Endothelial cell of umbilical vein (primary cell): ENCODE data around the gene DIP2C. TPM values are rescaled to one million over a fixed set of nuclear protein-coding genes. Genes with fewer than 3 reads are reported as not detected.

Experiments
- BruUV-seq: library from RNA; stranded (reverse); fragments of 400-500 nt; replicated peaks from 2 replicates; lab custom pipeline; 2021; lab: Mats Ljungman, UMichigan
- CTCF ChIA-PET: fragments of 300-600, 350-600 bp; sonication (Branson Sonifier 250); formaldehyde crosslinking; loops from one replicate; lab custom pipeline; 2021; ENCODE audit warnings: antibody characterized with exemption, inconsistent platforms; lab: Charles Lee
- POLR2A ChIA-PET: fragments of 300-600, 350-600 bp; sonication (Branson Sonifier 250); formaldehyde crosslinking; loops from one replicate; lab custom pipeline; 2021; ENCODE audit warnings: antibody characterized with exemption, inconsistent platforms; lab: Charles Lee
- DNase-seq: peaks from one replicate; pipeline ENCODE4 v3.0.0-alpha.2; 2011; ENCODE audit warnings: low read depth, low spot score
- FAIRE-seq: peaks from 2 replicates; lab custom pipeline; 2011; peaks lifted over from hg19 to GRCh38; lab: Jason Lieb, UNC
- H2AFZ ChIP-seq: 2 replicates; pipeline ENCODE4 v1.6.0; 2012; ENCODE audit warnings: low read depth, low read length, control low read depth, inconsistent platforms
- H3K27ac ChIP-seq: 2 replicates; pipeline ENCODE4 v1.5.1; 2011; ENCODE audit warnings: low read depth, mild to moderate bottlenecking, control low read depth, low read length, moderate library complexity; ENCODE audit not compliant: insufficient read depth
- H3K27me3 ChIP-seq, 2 experiments: 2 replicates each; pipeline versions ENCODE4 v1.6.0 to v1.6.1; 2011; ENCODE audit warnings: low read length in 2 of 2, mixed read lengths in 1 of 2; ENCODE audit not compliant: control insufficient read depth in 2 of 2, insufficient read depth in 2 of 2
- H3K36me3 ChIP-seq, 2 experiments: 2 replicates in 1 of 2; 3 replicates in 1 of 2; pipeline ENCODE4 v1.5.1; 2011; ENCODE audit warnings: low read length in 2 of 2, mild to moderate bottlenecking in 1 of 2, moderate library complexity in 1 of 2; ENCODE audit not compliant: control insufficient read depth in 2 of 2, insufficient read depth in 2 of 2; ENCODE audit errors: extremely low read depth in 1 of 2
- H3K4me1 ChIP-seq: 3 replicates; pipeline ENCODE4 v1.5.1; 2011; ENCODE audit warnings: mild to moderate bottlenecking, low read length; ENCODE audit not compliant: control insufficient read depth, insufficient read depth; ENCODE audit errors: extremely low read depth
- H3K4me2 ChIP-seq: 2 replicates; pipeline ENCODE4 v1.6.1; 2011; ENCODE audit warnings: low read length, control low read depth, mixed read lengths; ENCODE audit not compliant: insufficient read depth
- H3K4me3 ChIP-seq, 3 experiments: fragments of 200-600 bp in 1 of 3; sonication (generic), shearing (Covaris generic) in 1 of 3; replicated peaks in 1 of 3; 2 replicates each; pipeline ENCODE4 v1.5.1; 2011 to 2016; ENCODE audit warnings: control low read depth in 3 of 3, low read length in 3 of 3, mild to moderate bottlenecking in 2 of 3, inconsistent platforms in 1 of 3, low read depth in 1 of 3, moderate library complexity in 1 of 3; ENCODE audit not compliant: insufficient read depth in 1 of 3
- H3K79me2 ChIP-seq: 2 replicates; pipeline ENCODE4 v1.6.0; 2012; ENCODE audit warnings: low read length, inconsistent platforms; ENCODE audit not compliant: control insufficient read depth, insufficient read depth
- H3K9ac ChIP-seq: replicated peaks from 2 replicates; pipeline ENCODE3; 2011; ENCODE audit warnings: low read length, control low read depth; ENCODE audit not compliant: insufficient read depth; ENCODE audit errors: extremely low read depth
- H3K9me1 ChIP-seq: replicated peaks from 3 replicates; pipeline ENCODE4 v1.6.0; 2011; ENCODE audit warnings: mild to moderate bottlenecking, low read length; ENCODE audit not compliant: control insufficient read depth, insufficient read depth; ENCODE audit errors: extremely low read depth
- H3K9me3 ChIP-seq: replicated peaks from 2 replicates; pipeline ENCODE4 v1.5.1; 2012; ENCODE audit warnings: low read length, inconsistent platforms; ENCODE audit not compliant: control insufficient read depth, insufficient read depth
- H4K20me1 ChIP-seq: replicated peaks from 2 replicates; pipeline ENCODE3; 2011; ENCODE audit warnings: mild to moderate bottlenecking, low read length; ENCODE audit not compliant: control insufficient read depth, insufficient read depth; ENCODE audit errors: extremely low read depth
- CTCF ChIP-seq, 2 donors: IDR thresholded peaks; 1 replicate in 1 of 2; 2 replicates in 1 of 2; pipeline ENCODE4 v1.5.1; 2011; ENCODE audit warnings: low read length in 2 of 2, mild to moderate bottlenecking in 2 of 2, moderate library complexity in 2 of 2, control low read depth in 1 of 2, inconsistent platforms in 1 of 2, low read depth in 1 of 2; ENCODE audit not compliant: insufficient read depth in 1 of 2; ENCODE audit errors: extremely low read depth in 1 of 2
- GATA2 ChIP-seq: IDR thresholded peaks from 2 replicates; pipeline ENCODE4 v1.7.0; 2011; ENCODE audit warnings: low read depth, mild to moderate bottlenecking, moderate library complexity, mixed read lengths, low read length; ENCODE audit not compliant: insufficient read length, insufficient read depth
- JUN ChIP-seq: IDR thresholded peaks from 2 replicates; pipeline ENCODE4 v1.6.1; 2011; ENCODE audit warnings: borderline replicate concordance, low read depth; ENCODE audit not compliant: insufficient read length, insufficient read depth
- MAX ChIP-seq: IDR thresholded peaks from 2 replicates; pipeline ENCODE4 v1.6.1; 2011; ENCODE audit not compliant: insufficient read depth, insufficient read length
- MYC ChIP-seq: IDR thresholded peaks from one replicate; pipeline ENCODE4 v1.6.1; 2011; ENCODE audit warnings: mild to moderate bottlenecking, low read depth, low read length
- POLR2A ChIP-seq: IDR thresholded peaks from 2 replicates; pipeline ENCODE4 v1.6.1; 2012; ENCODE audit warnings: low read depth, mild to moderate bottlenecking, control low read depth, low read length
- dilution Hi-C: fragments of 300-500 bp; cut with MboI; formaldehyde crosslinking; loops from one replicate; pipeline ENCODE4 v1.15.0; 2019; ENCODE audit warnings: low sequenced_read_pairs; ENCODE audit not compliant: extremely low pct_ligation_motif_present
- intact Hi-C: fragments of 100-400 bp; cut with micrococcal nuclease; formaldehyde crosslinking; loops from one replicate; pipeline ENCODE4 v1.10.0; 2022
- polyA plus RNA-seq, 4 experiments: library from polyadenylated mRNA; depleted of rRNA in 3 of 4; stranded (reverse) in 3 of 4; unstranded in 1 of 4; fragments of >200 nt; gene quantifications; 2 replicates each; pipeline versions ENCODE4 v1.2.1 to v1.2.3, GENCODE V29; 2011 to 2012; ENCODE audit warnings: missing spikeins in 1 of 4
- total RNA-seq: library from RNA; stranded (reverse); gene quantifications from 2 replicates; pipeline ENCODE4 v1.2.3, GENCODE V29; 2021

The DIP2C gene
- total and polyA plus RNA-seq, 2 donors (not counting 3 experiments of a cell fraction or from before 2014, with no cell fraction given): 3.6 to 10.7 TPM

GRCh38 chr10:418226-418625 is 271.2 kb downstream of the DIP2C start:
- ChIA-PET CTCF (no interaction called here), POLR2A (no interaction called here)
- no peak overlapping the region for H2AFZ ChIP-seq
- H4K20me1 ChIP-seq: no peaks in the 10 kb centered on the region
- no peaks in the 10 kb centered on the region for H3K27me3 ChIP-seq
- intact Hi-C loops: no loop called here
- dilution Hi-C loops: no loop called here
- no peaks in the 10 kb centered on the region for H3K79me2 ChIP-seq
- H3K4me2 ChIP-seq: no peak overlapping the region
- H3K36me3 ChIP-seq: no peaks in the 10 kb centered on the region
- peaks cover 14% of the 10 kb centered on the region for H3K4me1 ChIP-seq
- BruUV-seq: no TSS peak
- no peak overlapping the region for H3K27ac ChIP-seq
- no peaks in the 10 kb centered on the region for H3K9me1 ChIP-seq
- no peak for FAIRE-seq
- no peak for DNase-seq
- TF ChIP-seq GATA2: no peak
- TF ChIP-seq MYC: no peak
- no peak for TF ChIP-seq MAX
- TF ChIP-seq JUN: no peak
- TF ChIP-seq POLR2A: no peak
- TF ChIP-seq CTCF (IDR thresholded peaks at IDR 0.05; ENCODE audit: extremely low read depth in 1 of 2, insufficient read depth in 1 of 2, low read depth in 1 of 2, low read length in 2 of 2): no peak
- no peak overlapping the region for H3K9ac ChIP-seq
- no peaks in the 10 kb centered on the region for H3K9me3 ChIP-seq
- H3K4me3 ChIP-seq: no peak overlapping the region

- Histone ChIP-seq H3K79me2 (no peaks in the 10 kb centered on the region), H3K27me3 (no peaks in the 10 kb centered on the region), H3K4me3 (no peak overlapping the region), H3K9me3 (no peaks in the 10 kb centered on the region), H4K20me1 (no peaks in the 10 kb centered on the region), H3K27ac (no peak overlapping the region), H3K4me1 (peaks cover 9% of the 10 kb centered on the region), H3K4me2 (no peak overlapping the region), H3K36me3 (no peaks in the 10 kb centered on the region), H2AFZ (no peak overlapping the region), H3K9ac (no peak overlapping the region), H3K9me1 (no peaks in the 10 kb centered on the region)
- FAIRE-seq: no peak
- POLR2A ChIA-PET: no interaction called here
- no peak for DNase-seq
- BruUV-seq: no TSS peak
- dilution Hi-C loops (no loop called here), intact Hi-C loops (no loop called here)
- CTCF ChIA-PET: no interaction called here
- TF ChIP-seq MYC (no peak), MAX (no peak)
Observed at GRCh38 chr10:416091-416515, 273.4 kb downstream of the DIP2C start.
